ENCODE results near the gene CUBN.

- no peak for TF ChIP-seq CTCF (IDR thresholded peaks at IDR 0.05 in 4 of 5, conservative IDR thresholded peaks at IDR 0.05 in 1 of 5)
- TF ChIP-seq POLR2A (IDR thresholded peaks at IDR 0.05): no peak
Measured at GRCh38 chr10:16794005-16794404, 335.6 kb downstream of the CUBN start.

All from gastrocnemius medialis (tissue), 4 donors.